ENCODE data around the gene FNIP2. TPM values are rescaled to one million over a fixed set of nuclear protein-coding genes. Genes with fewer than 3 reads are reported as not detected.

Gene FNIP2
- total RNA-seq, 2 donors from 2014 or later, result 8.6 to 11.5 TPM

DNA sequence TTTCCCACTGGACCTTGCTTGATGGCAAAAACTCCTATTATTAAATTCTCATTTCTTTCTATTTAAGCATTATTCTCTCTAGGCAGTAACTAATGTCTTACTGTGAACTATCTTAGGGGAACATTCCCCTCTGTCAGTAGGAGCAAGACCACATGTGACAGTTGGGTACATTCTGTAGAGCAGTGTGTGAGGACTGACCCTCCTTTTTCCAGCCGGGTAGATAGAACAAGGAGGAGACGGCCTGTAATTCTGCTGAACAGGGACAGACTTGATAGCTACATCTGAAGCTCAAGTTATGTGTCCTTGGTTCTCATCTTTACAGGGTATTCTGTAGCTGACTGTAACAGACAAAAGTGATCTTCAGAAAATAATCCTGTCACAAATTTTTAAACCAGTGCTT is 43.3 kb downstream of the FNIP2 start:
- H3K27ac ChIP-seq (ENCODE audit: low read depth, low read length), result no peak overlapping the region
- H3K9me3 Mint-ChIP-seq, result no peaks in the 10 kb centered on the region
- H3K4me1 ChIP-seq (ENCODE audit: control insufficient read depth, insufficient read depth, low read length), result peaks cover 5% of the 10 kb centered on the region
- peaks cover 27% of the 10 kb centered on the region for H3K27me3 Mint-ChIP-seq (ENCODE audit: insufficient read depth)
- H3K4me3 ChIP-seq (ENCODE audit: low read length), result no peak overlapping the region
- no peak for DNase-seq
- no peak overlapping the region for H3K4me3 Mint-ChIP-seq
- peaks cover 30% of the 10 kb centered on the region for H3K27me3 ChIP-seq (ENCODE audit: control insufficient read depth, insufficient read depth, low read length, poor library complexity, severe bottlenecking)
- H3K27ac Mint-ChIP-seq, result no peak overlapping the region
- no peaks in the 10 kb centered on the region for H3K36me3 Mint-ChIP-seq (ENCODE audit: low read depth)
- no peaks in the 10 kb centered on the region for H3K36me3 ChIP-seq (ENCODE audit: control insufficient read depth, insufficient read depth, low read length)
- TF ChIP-seq CTCF (conservative IDR thresholded peaks at IDR 0.05), result no peak
- H3K4me1 Mint-ChIP-seq, result peaks cover 22% of the 10 kb centered on the region
- no peak overlapping the region for H3K9ac ChIP-seq (ENCODE audit: extremely low read depth, low read length, poor library complexity, severe bottlenecking)
- WGBS, 2 experiments (ENCODE audit: insufficient coverage in 1 of 2, insufficient read length in 1 of 2), result 88 to 100% methylated on average over 2 of the region's 2 CpGs
- no peaks in the 10 kb centered on the region for H3K9me3 ChIP-seq (ENCODE audit: control insufficient read depth, low read length)

DNA sequence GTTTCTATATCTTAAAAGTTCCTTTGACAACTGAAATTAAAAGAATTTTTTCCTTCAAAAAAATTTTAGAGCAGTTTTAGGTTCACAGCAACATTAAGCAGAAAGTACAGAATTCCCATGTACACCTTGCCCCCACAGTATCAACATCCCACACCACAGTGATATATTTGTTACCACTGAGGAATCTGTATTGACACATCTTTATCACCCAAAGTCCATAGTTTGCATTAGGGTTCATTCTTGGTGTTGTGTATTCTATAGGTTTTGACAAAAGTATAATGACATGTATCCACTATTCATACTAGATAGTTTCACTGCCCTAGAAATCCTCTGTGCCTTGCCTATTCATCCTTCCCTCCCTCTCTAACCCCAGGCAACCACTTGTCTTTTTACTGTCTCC is 43.7 kb downstream of the FNIP2 start:
- Mint-ChIP-seq H3K36me3 (ENCODE audit: low read depth) (no peaks in the 10 kb centered on the region), H3K27ac (no peak overlapping the region), H3K27me3 (ENCODE audit: insufficient read depth) (peaks cover 27% of the 10 kb centered on the region), H3K9me3 (no peaks in the 10 kb centered on the region), H3K4me3 (no peak overlapping the region), H3K4me1 (peaks cover 21% of the 10 kb centered on the region)
- Histone ChIP-seq H3K27me3 (ENCODE audit: control insufficient read depth, insufficient read depth, low read length, poor library complexity, severe bottlenecking) (peaks cover 30% of the 10 kb centered on the region), H3K4me1 (ENCODE audit: control insufficient read depth, insufficient read depth, low read length) (peaks cover 5% of the 10 kb centered on the region), H3K27ac (ENCODE audit: low read depth, low read length) (no peak overlapping the region), H3K4me3 (ENCODE audit: low read length) (no peak overlapping the region), H3K36me3 (ENCODE audit: control insufficient read depth, insufficient read depth, low read length) (no peaks in the 10 kb centered on the region), H3K9me3 (ENCODE audit: control insufficient read depth, low read length) (no peaks in the 10 kb centered on the region), H3K9ac (ENCODE audit: extremely low read depth, low read length, poor library complexity, severe bottlenecking) (no peak overlapping the region)
- no peak for TF ChIP-seq CTCF (conservative IDR thresholded peaks at IDR 0.05)
- DNase-seq, result no peak

DNA sequence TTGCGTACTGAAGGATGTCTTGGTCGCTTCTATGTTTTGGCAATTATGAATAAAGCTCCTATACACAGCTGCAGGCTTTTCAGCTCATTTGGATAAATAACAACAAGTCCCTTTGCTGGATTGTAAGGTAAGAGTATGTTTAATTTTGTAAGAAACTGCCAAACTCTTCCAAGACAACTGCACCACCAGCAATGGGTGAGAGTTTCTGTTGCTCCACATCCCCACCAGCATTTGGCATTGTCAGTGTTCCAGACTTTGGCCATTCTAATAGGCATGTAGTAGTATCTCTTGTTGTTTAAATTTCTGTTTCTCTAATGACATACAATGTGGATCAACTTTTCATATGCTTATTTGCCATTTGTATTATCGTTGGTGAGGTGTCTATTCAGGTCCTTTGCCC is 44.3 kb downstream of the FNIP2 start:
- H3K36me3 Mint-ChIP-seq (ENCODE audit: low read depth), result no peaks in the 10 kb centered on the region
- no peak overlapping the region for H3K4me3 Mint-ChIP-seq
- TF ChIP-seq CTCF (conservative IDR thresholded peaks at IDR 0.05), result no peak
- Histone ChIP-seq H3K27me3 (ENCODE audit: control insufficient read depth, insufficient read depth, low read length, poor library complexity, severe bottlenecking) (peaks cover 29% of the 10 kb centered on the region), H3K9ac (ENCODE audit: extremely low read depth, low read length, poor library complexity, severe bottlenecking) (no peak overlapping the region), H3K9me3 (ENCODE audit: control insufficient read depth, low read length) (no peaks in the 10 kb centered on the region), H3K27ac (ENCODE audit: low read depth, low read length) (no peak overlapping the region), H3K4me1 (ENCODE audit: control insufficient read depth, insufficient read depth, low read length) (peaks cover 5% of the 10 kb centered on the region), H3K4me3 (ENCODE audit: low read length) (no peak overlapping the region), H3K36me3 (ENCODE audit: control insufficient read depth, insufficient read depth, low read length) (no peaks in the 10 kb centered on the region)
- H3K27ac Mint-ChIP-seq, result no peak overlapping the region
- DNase-seq, result no peak
- H3K9me3 Mint-ChIP-seq, result no peaks in the 10 kb centered on the region
- 93 to 100% methylated on average over 2 to 3 of the region's 3 CpGs for WGBS, 2 experiments (ENCODE audit: insufficient coverage in 1 of 2, insufficient read length in 1 of 2)
- peaks cover 16% of the 10 kb centered on the region for H3K4me1 Mint-ChIP-seq
- H3K27me3 Mint-ChIP-seq (ENCODE audit: insufficient read depth), result peaks cover 27% of the 10 kb centered on the region

Data from endodermal cell (in vitro differentiated cells).